CD4-positive, alpha-beta memory T cell (primary cell): ENCODE data around the gene RPRD1B. TPM values are rescaled to one million over a fixed set of nuclear protein-coding genes. Genes with fewer than 3 reads are reported as not detected.

Experiments used
- CTCF ChIA-PET: fragments of 350-600 bp; sonication (Branson Sonifier 250); formaldehyde crosslinking; loops from one replicate; lab custom pipeline; 2021; ENCODE audit warnings: inconsistent platforms; ENCODE audit not compliant: partially characterized antibody; lab: Charles Lee
- POLR2A ChIA-PET: fragments of 350-600 bp; sonication (Branson Sonifier 250); formaldehyde crosslinking; loops from one replicate; lab custom pipeline; 2021; ENCODE audit not compliant: partially characterized antibody; lab: Charles Lee
- DNase-seq, 5 donors: peaks; one replicate each; pipeline versions ENCODE4 v3.0.0 to v3.0.0-alpha.2; 2020 to 2022; ENCODE audit warnings: mixed read lengths in 1 of 5
- H3K27ac ChIP-seq: one replicate; pipeline ENCODE4 v1.7.0; 2013; ENCODE audit warnings: low read depth, low read length
- H3K27me3 ChIP-seq: 2 replicates; pipeline ENCODE4 v1.7.0; 2013; ENCODE audit warnings: mild to moderate bottlenecking, low read length, moderate library complexity; ENCODE audit not compliant: insufficient read depth
- H3K36me3 ChIP-seq: 2 replicates; pipeline ENCODE4 v1.7.0; 2013; ENCODE audit warnings: mild to moderate bottlenecking, low read length, moderate library complexity; ENCODE audit not compliant: insufficient read depth
- H3K4me1 ChIP-seq: 2 replicates; pipeline ENCODE4 v1.7.0; 2013; ENCODE audit warnings: mild to moderate bottlenecking, low read length, moderate library complexity; ENCODE audit not compliant: insufficient read depth
- H3K4me3 ChIP-seq, 2 donors: one replicate each; pipeline ENCODE4 v1.7.0; 2013; ENCODE audit warnings: low read length in 2 of 2, mild to moderate bottlenecking in 1 of 2
- H3K9me3 ChIP-seq, 2 donors: one replicate each; pipeline ENCODE4 v1.7.0; 2013; ENCODE audit warnings: low read length in 2 of 2, control low read depth in 1 of 2; ENCODE audit not compliant: control insufficient read depth in 1 of 2
- H3K27ac Mint-ChIP-seq, 7 donors: one replicate each; pipeline ENCODE4 v1.8.0; 2020 to 2021; ENCODE audit warnings: mixed read lengths in 7 of 7, mild to moderate bottlenecking in 6 of 7, inconsistent platforms in 3 of 7, moderate library complexity in 3 of 7
- H3K27me3 Mint-ChIP-seq, 2 donors: one replicate each; pipeline ENCODE4 v1.8.0; 2020 to 2021; ENCODE audit warnings: mixed read lengths in 2 of 2
- H3K36me3 Mint-ChIP-seq, 2 donors: one replicate each; pipeline ENCODE4 v1.8.0; 2020 to 2021; ENCODE audit warnings: mixed read lengths in 2 of 2, inconsistent platforms in 1 of 2, mild to moderate bottlenecking in 1 of 2
- H3K4me1 Mint-ChIP-seq, 4 donors: one replicate each; pipeline ENCODE4 v1.8.0; 2020 to 2021; ENCODE audit warnings: mixed read lengths in 4 of 4, mild to moderate bottlenecking in 1 of 4
- H3K4me3 Mint-ChIP-seq, 8 donors: one replicate each; pipeline ENCODE4 v1.8.0; 2020 to 2021; ENCODE audit warnings: mixed read lengths in 8 of 8, mild to moderate bottlenecking in 7 of 8, moderate library complexity in 6 of 8, inconsistent platforms in 3 of 8
- H3K9me3 Mint-ChIP-seq, 8 donors: one replicate each; pipeline ENCODE4 v1.8.0; 2020 to 2021; ENCODE audit warnings: mixed read lengths in 8 of 8, mild to moderate bottlenecking in 5 of 8, inconsistent platforms in 3 of 8, moderate library complexity in 1 of 8
- intact Hi-C: fragments of 100-400 bp; cut with micrococcal nuclease; formaldehyde crosslinking; loops from one replicate; pipeline ENCODE4 v1.15.1; 2023
- polyA plus RNA-seq, 2 donors: library from polyadenylated mRNA; unstranded; fragments of 300-500 nt; fragmentation: Illumina TruSeq; gene quantifications; one replicate each; pipeline ENCODE4 v1.2.3, GENCODE V29; 2021
- total RNA-seq, 2 experiments: library from RNA; stranded (reverse); gene quantifications; one replicate each; pipeline ENCODE4 v1.2.3, GENCODE V29; 2021

Gene RPRD1B
- total and polyA plus RNA-seq, 4 experiments from 2014 or later, result 3.7 to 43.8 (median 24.7) TPM

GRCh38 chr20:38108986-38109541 is 75.5 kb downstream of the RPRD1B start:
- Histone ChIP-seq H3K9me3 (no peaks in the 10 kb centered on the region), H3K36me3 (no peaks in the 10 kb centered on the region), H3K27me3 (no peaks in the 10 kb centered on the region), H3K4me1 (no peaks in the 10 kb centered on the region), H3K4me3 (no peak overlapping the region), H3K27ac (no peak overlapping the region)
- Mint-ChIP-seq H3K4me1 (no peaks in the 10 kb centered on the region), H3K4me3 (no peak overlapping the region), H3K27ac (peak overlapping the region in 1 of 7 donors; percentile 51), H3K9me3 (no peaks in the 10 kb centered on the region), H3K27me3 (no peaks in the 10 kb centered on the region), H3K36me3 (peaks cover 0 to 5% of the 10 kb centered on the region in 2 donors)
- intact Hi-C loops, result no loop called here
- no peak for DNase-seq
- ChIA-PET CTCF (no interaction called here), POLR2A (no interaction called here)

- Mint-ChIP-seq H3K27me3 (no peaks in the 10 kb centered on the region), H3K36me3 (peaks cover 0 to 5% of the 10 kb centered on the region in 2 donors), H3K9me3 (no peaks in the 10 kb centered on the region), H3K27ac (no peak overlapping the region), H3K4me1 (no peaks in the 10 kb centered on the region), H3K4me3 (no peak overlapping the region)
- Histone ChIP-seq H3K36me3 (no peaks in the 10 kb centered on the region), H3K27me3 (no peaks in the 10 kb centered on the region), H3K9me3 (no peaks in the 10 kb centered on the region), H3K27ac (no peak overlapping the region), H3K4me1 (no peaks in the 10 kb centered on the region), H3K4me3 (no peak overlapping the region)
- CTCF ChIA-PET, result interaction anchor here (1.0 kb wide), 1 partner anchor 58 kb away, joined by 3 read pairs; no protein-coding TSS in a partner anchor
- intact Hi-C loops, result no loop called here
- POLR2A ChIA-PET, result no interaction called here
- DNase-seq, result no peak
These were observed 76.3 kb downstream of the RPRD1B start for GRCh38 chr20:38109591-38110524.

GRCh38 chr20:38110525-38111178 is 77.1 kb downstream of the RPRD1B start:
- Histone ChIP-seq H3K4me1 (no peaks in the 10 kb centered on the region), H3K36me3 (no peaks in the 10 kb centered on the region), H3K9me3 (no peaks in the 10 kb centered on the region), H3K4me3 (no peak overlapping the region), H3K27me3 (no peaks in the 10 kb centered on the region), H3K27ac (no peak overlapping the region)
- intact Hi-C loops, result no loop called here
- H3K9me3 Mint-ChIP-seq, result no peaks in the 10 kb centered on the region
- POLR2A ChIA-PET, result no interaction called here
- H3K4me3 Mint-ChIP-seq, result no peak overlapping the region
- no peaks in the 10 kb centered on the region for H3K4me1 Mint-ChIP-seq
- CTCF ChIA-PET, result interaction anchor here (1.0 kb wide), 1 partner anchor 58 kb away, joined by 3 read pairs; no protein-coding TSS in a partner anchor
- H3K36me3 Mint-ChIP-seq, result peaks cover 0 to 5% of the 10 kb centered on the region in 2 donors
- DNase-seq, result no peak
- H3K27me3 Mint-ChIP-seq, result no peaks in the 10 kb centered on the region
- H3K27ac Mint-ChIP-seq, result no peak overlapping the region

GRCh38 chr20:38111366-38112232 is 78.1 kb downstream of the RPRD1B start:
- H3K4me3 Mint-ChIP-seq, result no peak overlapping the region
- no peaks in the 10 kb centered on the region for H3K4me1 ChIP-seq
- no peaks in the 10 kb centered on the region for H3K27me3 ChIP-seq
- no peaks in the 10 kb centered on the region for H3K27me3 Mint-ChIP-seq
- no peak overlapping the region for H3K4me3 ChIP-seq
- intact Hi-C loops, result no loop called here
- POLR2A ChIA-PET, result no interaction called here
- no peak overlapping the region for H3K27ac ChIP-seq
- peaks cover 0 to 2% of the 10 kb centered on the region in 2 donors for H3K36me3 Mint-ChIP-seq
- H3K4me1 Mint-ChIP-seq, result no peaks in the 10 kb centered on the region
- no peaks in the 10 kb centered on the region for H3K36me3 ChIP-seq
- H3K9me3 Mint-ChIP-seq, result no peaks in the 10 kb centered on the region
- CTCF ChIA-PET, result interaction anchor here (1.0 to 2.0 kb wide), 2 partner anchors 38 to 54 kb away, joined by 3 to 6 read pairs; no protein-coding TSS in a partner anchor
- DNase-seq, result no peak
- H3K9me3 ChIP-seq, result no peaks in the 10 kb centered on the region
- H3K27ac Mint-ChIP-seq, result peak overlapping the region in 1 of 7 donors; percentile 69

- CTCF ChIA-PET, result interaction anchor here (1.0 to 2.0 kb wide), 3 partner anchors 35 to 54 kb away, joined by 3 to 6 read pairs (median 3); no protein-coding TSS in a partner anchor
- Mint-ChIP-seq H3K9me3 (no peaks in the 10 kb centered on the region), H3K4me3 (no peak overlapping the region)
These were observed 78.8 kb downstream of the RPRD1B start for GRCh38 chr20:38112261-38112929.

GRCh38 chr20:38112930-38113294 is 79.4 kb downstream of the RPRD1B start:
- Histone ChIP-seq H3K36me3 (no peaks in the 10 kb centered on the region), H3K4me3 (no peak overlapping the region), H3K27me3 (no peaks in the 10 kb centered on the region), H3K27ac (no peak overlapping the region), H3K4me1 (no peaks in the 10 kb centered on the region), H3K9me3 (no peaks in the 10 kb centered on the region)
- H3K36me3 Mint-ChIP-seq, result no peaks in the 10 kb centered on the region
- H3K9me3 Mint-ChIP-seq, result no peaks in the 10 kb centered on the region
- no peak overlapping the region for H3K4me3 Mint-ChIP-seq
- ChIA-PET CTCF (interaction anchor here (1.1 to 2.0 kb wide), 2 partner anchors 34 to 55 kb away, joined by 3 to 6 read pairs; no protein-coding TSS in a partner anchor), POLR2A (no interaction called here)
- no peaks in the 10 kb centered on the region for H3K27me3 Mint-ChIP-seq
- intact Hi-C loops, result no loop called here
- H3K4me1 Mint-ChIP-seq, result no peaks in the 10 kb centered on the region
- DNase-seq, result no peak
- H3K27ac Mint-ChIP-seq, result no peak overlapping the region

More at GRCh38 chr20:38112261-38112929, 78.8 kb downstream of the RPRD1B start:
- no peaks in the 10 kb centered on the region for H3K4me1 Mint-ChIP-seq
- no peaks in the 10 kb centered on the region for H3K27me3 ChIP-seq
- H3K27me3 Mint-ChIP-seq, result no peaks in the 10 kb centered on the region
- no peak for DNase-seq
- intact Hi-C loops, result no loop called here
- no peaks in the 10 kb centered on the region for H3K36me3 Mint-ChIP-seq
- H3K27ac ChIP-seq, result no peak overlapping the region
- no peaks in the 10 kb centered on the region for H3K9me3 ChIP-seq
- POLR2A ChIA-PET, result no interaction called here
- H3K4me3 ChIP-seq, result no peak overlapping the region
- H3K27ac Mint-ChIP-seq, result no peak overlapping the region
- no peaks in the 10 kb centered on the region for H3K36me3 ChIP-seq
- no peaks in the 10 kb centered on the region for H3K4me1 ChIP-seq
